Nephron progenitor cell (in vitro differentiated cells): ENCODE data around the gene DLX5.

Experiments used
- DNase-seq: peaks from one replicate; pipeline ENCODE4 v3.0.0; 2021
- H3K27ac Mint-ChIP-seq: 2 replicates; pipeline ENCODE4 v1.8.0; 2021; ENCODE audit warnings: mild to moderate bottlenecking, moderate library complexity, mixed read lengths
- H3K27me3 Mint-ChIP-seq: 2 replicates; pipeline ENCODE4 v1.8.0; 2021; ENCODE audit warnings: mild to moderate bottlenecking, low read depth, mixed read lengths; ENCODE audit not compliant: poor library complexity
- H3K36me3 Mint-ChIP-seq: 2 replicates; pipeline ENCODE4 v1.8.0; 2021; ENCODE audit warnings: low read depth, mixed read lengths
- H3K4me1 Mint-ChIP-seq: 2 replicates; pipeline ENCODE4 v1.8.0; 2021; ENCODE audit warnings: mixed read lengths
- H3K4me3 Mint-ChIP-seq: 2 replicates; pipeline ENCODE4 v1.8.0; 2021; ENCODE audit warnings: mild to moderate bottlenecking, moderate library complexity, mixed read lengths
- H3K9me3 Mint-ChIP-seq: 2 replicates; pipeline ENCODE4 v1.8.0; 2021; ENCODE audit warnings: mild to moderate bottlenecking, moderate library complexity, mixed read lengths
- TF ChIP-seq, protein P1 (sequence below): fragments of 200-600 bp; sonication (generic); IDR thresholded peaks from 2 replicates; pipeline ENCODE4 v1.5.0; 2021; ENCODE audit warnings: antibody characterized with exemption

DLX5 gene

GRCh38 chr7:96997512-96998032 is 27.1 kb downstream of the DLX5 start:
- peaks cover 100% of the 10 kb centered on the region for H3K27me3 Mint-ChIP-seq
- no peak overlapping the region for H3K4me3 Mint-ChIP-seq
- H3K9me3 Mint-ChIP-seq, result peaks cover 18% of the 10 kb centered on the region
- TF ChIP-seq, protein P1, sequence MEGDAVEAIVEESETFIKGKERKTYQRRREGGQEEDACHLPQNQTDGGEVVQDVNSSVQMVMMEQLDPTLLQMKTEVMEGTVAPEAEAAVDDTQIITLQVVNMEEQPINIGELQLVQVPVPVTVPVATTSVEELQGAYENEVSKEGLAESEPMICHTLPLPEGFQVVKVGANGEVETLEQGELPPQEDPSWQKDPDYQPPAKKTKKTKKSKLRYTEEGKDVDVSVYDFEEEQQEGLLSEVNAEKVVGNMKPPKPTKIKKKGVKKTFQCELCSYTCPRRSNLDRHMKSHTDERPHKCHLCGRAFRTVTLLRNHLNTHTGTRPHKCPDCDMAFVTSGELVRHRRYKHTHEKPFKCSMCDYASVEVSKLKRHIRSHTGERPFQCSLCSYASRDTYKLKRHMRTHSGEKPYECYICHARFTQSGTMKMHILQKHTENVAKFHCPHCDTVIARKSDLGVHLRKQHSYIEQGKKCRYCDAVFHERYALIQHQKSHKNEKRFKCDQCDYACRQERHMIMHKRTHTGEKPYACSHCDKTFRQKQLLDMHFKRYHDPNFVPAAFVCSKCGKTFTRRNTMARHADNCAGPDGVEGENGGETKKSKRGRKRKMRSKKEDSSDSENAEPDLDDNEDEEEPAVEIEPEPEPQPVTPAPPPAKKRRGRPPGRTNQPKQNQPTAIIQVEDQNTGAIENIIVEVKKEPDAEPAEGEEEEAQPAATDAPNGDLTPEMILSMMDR, result no peak
- H3K36me3 Mint-ChIP-seq, result no peaks in the 10 kb centered on the region
- H3K4me1 Mint-ChIP-seq, result peaks cover 7% of the 10 kb centered on the region
- no peak overlapping the region for H3K27ac Mint-ChIP-seq
- DNase-seq, result no peak

GRCh38 chr7:96996958-96997511 is 27.6 kb downstream of the DLX5 start:
- H3K4me1 Mint-ChIP-seq, result peaks cover 7% of the 10 kb centered on the region
- no peak for DNase-seq
- peaks cover 20% of the 10 kb centered on the region for H3K9me3 Mint-ChIP-seq
- no peaks in the 10 kb centered on the region for H3K36me3 Mint-ChIP-seq
- TF ChIP-seq, protein P1, result no peak
- no peak overlapping the region for H3K4me3 Mint-ChIP-seq
- H3K27me3 Mint-ChIP-seq, result peaks cover 100% of the 10 kb centered on the region
- no peak overlapping the region for H3K27ac Mint-ChIP-seq

GRCh38 chr7:96996111-96996957 is 28.3 kb downstream of the DLX5 start:
- H3K4me3 Mint-ChIP-seq, result no peak overlapping the region
- TF ChIP-seq, protein P1, result no peak
- peaks cover 23% of the 10 kb centered on the region for H3K9me3 Mint-ChIP-seq
- H3K4me1 Mint-ChIP-seq, result peaks cover 7% of the 10 kb centered on the region
- no peaks in the 10 kb centered on the region for H3K36me3 Mint-ChIP-seq
- no peak for DNase-seq
- peaks cover 100% of the 10 kb centered on the region for H3K27me3 Mint-ChIP-seq
- H3K27ac Mint-ChIP-seq, result no peak overlapping the region

GRCh38 chr7:96995406-96996110 is 29.1 kb downstream of the DLX5 start:
- peaks cover 7% of the 10 kb centered on the region for H3K4me1 Mint-ChIP-seq
- TF ChIP-seq, protein P1, result no peak
- H3K9me3 Mint-ChIP-seq, result peaks cover 23% of the 10 kb centered on the region
- H3K27ac Mint-ChIP-seq, result no peak overlapping the region
- no peaks in the 10 kb centered on the region for H3K36me3 Mint-ChIP-seq
- no peak for DNase-seq
- H3K27me3 Mint-ChIP-seq, result peaks cover 100% of the 10 kb centered on the region
- H3K4me3 Mint-ChIP-seq, result no peak overlapping the region

DNA sequence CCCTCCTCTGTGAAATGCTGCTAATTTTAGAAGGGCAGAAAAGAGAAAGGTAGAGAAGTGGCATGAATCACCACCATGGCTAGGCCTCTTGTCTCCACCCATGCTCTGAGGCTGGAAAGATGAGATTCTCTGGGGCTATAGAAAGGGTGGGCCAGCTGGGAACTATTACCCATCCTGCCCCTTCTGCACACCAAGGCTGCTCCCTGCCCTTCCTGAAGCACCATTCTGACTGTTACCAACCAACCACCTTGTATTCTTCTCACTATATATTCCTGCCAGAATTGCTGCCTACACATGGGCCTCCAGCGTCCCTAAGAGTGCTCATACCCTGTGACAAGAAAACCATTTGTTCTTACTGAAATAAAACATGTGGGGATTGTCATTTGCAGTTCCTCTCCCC is 30.7 kb downstream of the DLX5 start:
- H3K9me3 Mint-ChIP-seq, result peaks cover 23% of the 10 kb centered on the region
- no peak for DNase-seq
- H3K27me3 Mint-ChIP-seq, result peaks cover 100% of the 10 kb centered on the region
- H3K36me3 Mint-ChIP-seq, result no peaks in the 10 kb centered on the region
- no peak overlapping the region for H3K27ac Mint-ChIP-seq
- no peak overlapping the region for H3K4me3 Mint-ChIP-seq
- peaks cover 7% of the 10 kb centered on the region for H3K4me1 Mint-ChIP-seq
- TF ChIP-seq, protein P1, result no peak
